Measurements from ENCODE around the gene MELTF.

Gene MELTF

DNA sequence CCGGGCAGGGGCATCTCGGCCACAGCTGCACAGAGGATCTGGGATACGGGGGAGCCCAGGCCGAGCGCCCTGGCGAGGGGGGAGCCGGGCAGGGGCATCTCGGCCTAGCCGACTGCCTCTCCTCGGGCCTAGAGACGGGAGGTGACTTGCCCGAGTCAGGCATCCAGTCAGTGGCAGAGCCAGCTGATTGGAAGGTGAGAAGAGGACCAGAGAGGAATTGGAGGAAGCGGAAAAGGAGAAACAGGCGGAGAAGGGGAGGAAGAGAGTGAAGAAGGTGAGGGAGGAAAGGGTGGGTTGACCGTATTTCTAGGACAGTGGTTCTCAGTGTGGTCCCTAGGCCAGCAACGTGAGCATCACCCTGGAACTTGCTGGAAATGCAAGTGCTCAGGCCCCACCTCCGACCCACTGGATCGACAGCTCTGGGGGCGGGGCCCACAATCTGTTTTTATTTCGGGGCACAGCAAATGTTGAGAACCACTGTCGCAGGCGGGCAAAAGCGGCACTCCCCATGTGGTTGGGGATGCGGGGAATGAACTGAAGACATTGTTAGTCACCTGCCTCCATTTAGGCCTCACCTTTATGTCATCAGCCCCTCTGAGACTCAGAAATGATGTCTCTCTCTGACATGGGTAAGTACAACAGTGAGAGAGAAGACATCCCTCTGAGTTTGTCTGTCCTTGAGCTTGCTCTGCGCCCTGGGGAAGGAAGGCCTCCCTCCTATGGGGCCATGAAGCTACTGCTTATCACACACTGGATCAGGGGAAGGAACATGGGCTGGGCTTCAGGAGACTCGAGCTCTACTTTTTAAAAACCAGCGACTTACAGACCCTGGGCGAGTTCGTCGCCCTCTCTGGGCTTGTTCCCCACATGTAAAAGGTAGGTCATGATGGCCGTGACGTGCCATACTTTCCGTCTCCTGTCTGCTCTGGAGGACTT lies 1.0 kb upstream of the MELTF start:
- TF ChIP-seq, protein P1, sequence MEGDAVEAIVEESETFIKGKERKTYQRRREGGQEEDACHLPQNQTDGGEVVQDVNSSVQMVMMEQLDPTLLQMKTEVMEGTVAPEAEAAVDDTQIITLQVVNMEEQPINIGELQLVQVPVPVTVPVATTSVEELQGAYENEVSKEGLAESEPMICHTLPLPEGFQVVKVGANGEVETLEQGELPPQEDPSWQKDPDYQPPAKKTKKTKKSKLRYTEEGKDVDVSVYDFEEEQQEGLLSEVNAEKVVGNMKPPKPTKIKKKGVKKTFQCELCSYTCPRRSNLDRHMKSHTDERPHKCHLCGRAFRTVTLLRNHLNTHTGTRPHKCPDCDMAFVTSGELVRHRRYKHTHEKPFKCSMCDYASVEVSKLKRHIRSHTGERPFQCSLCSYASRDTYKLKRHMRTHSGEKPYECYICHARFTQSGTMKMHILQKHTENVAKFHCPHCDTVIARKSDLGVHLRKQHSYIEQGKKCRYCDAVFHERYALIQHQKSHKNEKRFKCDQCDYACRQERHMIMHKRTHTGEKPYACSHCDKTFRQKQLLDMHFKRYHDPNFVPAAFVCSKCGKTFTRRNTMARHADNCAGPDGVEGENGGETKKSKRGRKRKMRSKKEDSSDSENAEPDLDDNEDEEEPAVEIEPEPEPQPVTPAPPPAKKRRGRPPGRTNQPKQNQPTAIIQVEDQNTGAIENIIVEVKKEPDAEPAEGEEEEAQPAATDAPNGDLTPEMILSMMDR (IDR thresholded peaks at IDR 0.05; ENCODE audit: extremely low read depth, missing control alignments) = no peak
- peak; percentile 24 for DNase-seq (ENCODE audit: low spot score)

DNA sequence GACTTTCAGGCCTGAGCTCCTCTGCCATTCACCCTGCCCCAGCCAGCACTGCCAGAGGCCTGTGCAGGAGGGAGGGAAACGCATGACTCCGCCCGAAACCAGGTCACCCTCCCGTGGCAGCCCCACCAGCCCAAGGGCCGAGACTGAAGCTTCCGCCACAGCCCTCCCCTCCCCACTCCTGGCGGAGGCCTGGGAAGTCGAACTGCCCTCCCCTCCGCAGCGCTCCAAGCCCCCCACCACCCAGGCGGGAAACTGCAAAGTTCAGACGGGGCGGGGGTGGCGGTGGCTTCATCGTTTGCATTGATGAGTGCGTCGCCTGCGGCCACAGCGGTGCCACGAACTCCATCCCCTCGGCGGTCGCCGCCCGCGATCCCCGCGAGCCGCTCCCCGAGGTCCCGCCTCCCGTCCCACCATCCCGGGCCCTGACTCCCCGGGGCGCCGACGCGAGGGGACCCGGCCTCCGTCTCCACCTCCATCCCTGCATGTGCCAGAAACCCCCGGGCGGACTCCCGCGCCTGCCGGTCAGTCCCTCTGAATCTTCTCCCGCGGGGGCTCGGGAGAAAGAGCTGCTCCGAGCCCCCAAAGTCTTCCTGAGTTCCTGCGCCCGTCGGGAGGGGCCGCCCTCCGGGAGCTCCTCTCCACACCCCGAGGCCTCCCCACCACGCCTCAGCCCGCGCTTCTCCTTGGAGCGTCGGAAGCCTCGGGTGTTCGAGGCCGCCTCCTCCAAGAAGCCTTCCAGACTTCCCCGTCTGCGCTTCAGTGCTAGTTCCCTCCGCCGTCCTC lies 698 bp downstream of the MELTF start:
- TF ChIP-seq, protein P1 (IDR thresholded peaks at IDR 0.05; ENCODE audit: extremely low read depth, missing control alignments) = no peak
- peak; percentile 82 for DNase-seq (ENCODE audit: low spot score)

DNA sequence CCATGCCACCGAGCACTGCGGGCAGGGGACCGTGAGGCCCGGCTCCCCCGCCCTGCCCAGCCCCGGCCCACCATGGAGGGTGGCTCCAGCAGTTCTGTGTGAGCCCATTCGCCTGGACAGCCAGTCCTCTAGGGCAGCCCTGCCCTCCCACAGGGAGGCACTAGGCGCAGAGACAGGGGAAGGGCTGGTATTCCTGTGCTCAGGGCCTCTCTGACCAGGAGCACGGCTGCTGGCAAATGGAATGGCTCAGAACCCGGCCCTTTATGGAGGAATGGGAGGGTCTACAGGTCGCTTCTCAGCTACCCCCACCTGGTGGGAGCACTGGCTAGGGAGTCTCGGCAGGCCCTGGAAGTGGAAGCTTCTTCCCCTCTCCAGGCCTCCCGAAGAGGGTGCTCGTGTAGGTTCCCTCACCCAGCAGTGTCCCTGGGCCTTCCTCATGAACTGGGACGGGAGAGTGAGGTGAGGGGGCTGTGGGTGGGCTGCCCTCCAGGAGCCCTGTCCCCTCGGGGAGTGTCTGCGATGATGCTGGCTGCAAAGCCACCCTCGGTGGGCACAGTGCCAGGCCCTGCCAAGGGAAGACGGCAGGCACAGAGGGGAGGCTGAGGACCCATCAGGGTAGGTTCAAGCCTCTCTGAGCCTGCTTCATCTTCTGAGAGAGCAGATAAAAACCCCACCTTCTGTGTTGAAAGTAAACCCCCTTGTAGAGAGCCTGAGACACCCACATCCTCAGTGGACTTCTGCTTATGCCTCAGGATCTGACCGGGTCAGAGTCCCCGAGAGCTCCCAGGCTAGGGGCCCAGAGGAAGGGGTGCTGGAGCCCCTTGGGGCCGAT lies 1.5 kb downstream of the MELTF start:
- TF ChIP-seq, protein P1 (IDR thresholded peaks at IDR 0.05; ENCODE audit: extremely low read depth, missing control alignments) = no peak
- peak; percentile 32 for DNase-seq (ENCODE audit: low spot score)

DNA sequence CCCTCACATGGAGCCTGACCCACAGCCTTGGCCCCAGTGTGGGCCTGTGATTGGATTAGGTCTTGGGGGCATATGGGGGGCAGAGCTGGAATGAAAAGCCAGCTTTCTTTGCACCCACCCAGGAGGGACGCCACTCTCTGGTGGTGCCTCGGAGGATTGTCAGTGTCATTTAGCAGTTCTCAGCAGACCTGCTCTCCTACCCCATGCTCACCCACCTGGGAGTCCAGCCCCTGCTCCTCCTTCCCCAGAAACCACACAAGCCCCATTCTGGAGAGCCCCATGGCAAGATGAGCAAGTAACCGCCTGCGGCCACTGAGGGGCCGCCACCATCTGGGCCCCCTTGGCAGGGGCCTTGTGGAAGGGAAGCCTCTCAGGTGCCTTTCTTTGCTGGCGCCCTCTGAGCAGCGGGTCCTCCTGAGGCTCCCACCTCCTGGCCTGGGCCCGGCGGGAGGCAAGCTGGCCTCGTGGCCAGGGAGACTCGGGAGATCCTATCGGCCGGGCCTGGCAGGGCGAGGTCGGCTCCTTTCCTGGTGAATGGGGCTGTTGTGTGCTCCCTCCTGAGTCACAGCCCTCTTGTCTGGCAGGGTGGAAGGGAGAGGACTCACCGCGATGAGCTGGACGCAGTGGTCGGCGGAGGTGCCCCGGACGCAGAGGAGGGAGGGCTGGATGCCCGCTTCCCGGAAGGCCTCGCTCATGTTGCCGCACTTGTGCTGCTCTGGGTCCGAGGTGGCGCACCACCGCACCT lies 2.3 kb downstream of the MELTF start:
- DNase-seq (ENCODE audit: low spot score) = peak; percentile 17

DNA sequence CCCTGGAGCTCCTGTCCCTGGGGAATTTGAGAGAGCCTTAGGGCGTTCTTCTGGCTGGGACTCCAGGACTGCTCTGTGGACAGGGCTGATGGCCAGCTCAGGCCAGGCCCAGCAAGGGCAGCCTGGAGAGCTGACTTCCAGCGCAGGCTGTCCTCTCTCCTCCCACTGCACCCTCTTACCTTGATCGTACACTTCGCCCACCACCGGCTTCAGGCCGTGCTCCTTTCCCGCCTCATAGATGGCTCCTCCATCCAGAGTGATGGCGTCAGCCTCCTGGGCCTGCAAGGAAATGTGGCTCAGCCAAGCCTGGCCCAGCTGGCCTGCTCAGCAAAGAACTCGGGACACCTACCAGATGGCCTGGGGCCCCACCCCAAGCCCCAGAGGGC lies 3.1 kb downstream of the MELTF start:
- TF ChIP-seq, protein P1 (IDR thresholded peaks at IDR 0.05; ENCODE audit: extremely low read depth, missing control alignments) = no peak
- peak; percentile 12 for DNase-seq (ENCODE audit: low spot score)

More for the DNA sequence above, 2.3 kb downstream of the MELTF start:
- TF ChIP-seq, protein P1 (IDR thresholded peaks at IDR 0.05; ENCODE audit: extremely low read depth, missing control alignments) = no peak

DNA sequence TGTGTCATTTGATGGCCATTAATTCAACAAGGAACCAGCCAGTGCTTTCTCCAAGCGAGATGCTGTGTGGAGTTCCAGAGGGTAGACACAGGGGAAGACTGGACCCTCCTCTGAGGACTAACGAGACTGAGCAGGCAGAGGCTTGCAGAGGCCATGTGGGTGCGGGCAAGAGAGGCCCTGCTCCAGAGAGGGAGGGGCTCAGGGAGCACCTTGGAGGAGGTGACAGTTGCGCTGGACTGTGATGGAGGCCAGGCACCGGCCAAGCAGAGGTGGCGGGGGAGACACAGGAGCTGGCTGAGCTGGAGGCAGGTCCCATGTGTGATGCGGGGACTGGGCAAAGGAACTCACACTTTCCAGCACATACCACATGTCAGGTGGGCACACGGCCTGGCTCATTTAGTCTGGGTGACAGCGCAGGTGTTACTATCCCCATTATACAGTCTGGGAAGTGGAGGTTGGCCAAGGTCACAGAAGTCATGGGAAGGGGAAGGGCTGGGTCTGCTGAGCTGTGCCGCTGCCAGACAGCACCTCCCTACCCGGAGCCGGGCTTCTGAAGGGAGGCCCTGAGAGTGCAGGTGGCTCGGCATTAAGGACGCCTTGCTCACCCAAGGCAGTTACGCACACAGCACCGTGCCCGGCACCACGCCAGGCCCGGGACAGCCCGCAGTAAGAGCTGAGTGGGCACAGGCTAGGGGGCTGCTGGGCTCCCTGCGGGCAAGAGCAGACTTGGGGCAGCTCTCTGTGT lies 3.7 kb downstream of the MELTF start:
- DNase-seq (ENCODE audit: low spot score) = no peak
- TF ChIP-seq, protein P1 (IDR thresholded peaks at IDR 0.05; ENCODE audit: extremely low read depth, missing control alignments) = no peak

Measured in GM20000 (cell line).